HG02610 (cell line): ENCODE measurements around the gene MARVELD3.
"Not testable (repeated sequence)": the region's sequence is repeated elsewhere in the genome, so short reads cannot be mapped to it uniquely, and the experiment has no call there.

Source experiments
- ATAC-seq: cut with Tn5 transposase; IDR thresholded peaks from one replicate; pipeline ENCODE4 v1.9.1; 2021; ENCODE audit warnings: mild to moderate bottlenecking, moderate library complexity; ENCODE audit not compliant: unreplicated experiment

Gene MARVELD3

GRCh38 chr16:71669926-71670536 lies 44.0 kb downstream of the MARVELD3 start:
- ATAC-seq = no peak

GRCh38 chr16:71670537-71670936 lies 44.6 kb downstream of the MARVELD3 start:
- ATAC-seq = no peak

GRCh38 chr16:71671165-71671564 lies 45.2 kb downstream of the MARVELD3 start:
- ATAC-seq = no peak

- no peak for ATAC-seq
Measured at GRCh38 chr16:71672125-71672524, 46.1 kb downstream of the MARVELD3 start.

GRCh38 chr16:71672803-71673581 lies 47.0 kb downstream of the MARVELD3 start:
- ATAC-seq = no peak

- no peak for ATAC-seq
Measured at GRCh38 chr16:71673582-71673973, 47.6 kb downstream of the MARVELD3 start.

GRCh38 chr16:71674229-71674628 lies 48.2 kb downstream of the MARVELD3 start:
- no peak for ATAC-seq

GRCh38 chr16:71675380-71675779 lies 49.4 kb downstream of the MARVELD3 start:
- no peak for ATAC-seq

GRCh38 chr16:71676236-71676635 lies 50.3 kb downstream of the MARVELD3 start:
- ATAC-seq = no peak

- no peak for ATAC-seq
Measured at GRCh38 chr16:71681360-71681759, 55.4 kb downstream of the MARVELD3 start.

- not testable (repeated sequence) for ATAC-seq
Measured at GRCh38 chr16:71684280-71684679, 58.3 kb downstream of the MARVELD3 start.
